ENCODE data around the gene AMN.

AMN gene

DNA sequence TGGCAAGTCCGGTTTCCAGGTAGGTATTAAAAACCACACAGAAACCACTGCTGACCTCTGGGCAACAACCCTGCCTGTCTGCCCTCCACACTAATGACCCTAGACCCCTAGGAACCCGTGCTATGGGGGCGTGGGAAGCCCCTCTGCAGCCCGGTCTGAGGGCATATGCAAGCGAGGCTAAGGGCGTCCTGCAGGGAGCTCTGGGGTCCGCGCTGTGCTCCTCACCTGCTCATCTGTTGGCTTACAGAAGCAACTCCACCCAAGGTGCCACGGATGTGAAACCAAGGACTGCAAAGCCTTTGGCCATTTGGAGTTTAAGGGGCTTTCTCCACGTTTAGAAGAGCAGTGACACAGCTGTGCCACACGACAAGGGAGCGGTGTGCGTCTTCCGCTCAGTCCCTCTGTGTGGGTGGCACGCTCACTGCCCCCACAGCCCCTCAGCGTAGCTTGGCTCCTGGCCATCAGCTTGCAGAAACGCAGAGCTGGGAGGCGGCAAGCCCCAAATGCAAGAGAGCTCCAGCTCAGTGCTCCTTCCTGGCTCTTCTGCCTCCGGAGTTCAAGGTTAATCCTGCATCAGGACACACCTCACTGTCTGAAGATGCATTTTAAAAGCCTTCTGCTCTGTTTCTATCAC, 18.4 kb downstream of the AMN start:
- H3K4me1 ChIP-seq (ENCODE audit: control insufficient read depth in 1 of 2, insufficient read depth in 2 of 2, low read length in 2 of 2), result peaks cover 0 to 19% of the 10 kb centered on the region in 2 donors
- H3K27ac ChIP-seq (ENCODE audit: low read length), result no peak overlapping the region
- H3K36me3 ChIP-seq (ENCODE audit: control insufficient read depth in 1 of 2, insufficient read depth in 2 of 2, low read length in 2 of 2), result peaks cover 42 to 86% of the 10 kb centered on the region in 2 donors
- no peak overlapping the region for H3K4me3 ChIP-seq (ENCODE audit: low read depth in 1 of 2, low read length in 2 of 2)
- H3K27me3 ChIP-seq (ENCODE audit: low read depth, low read length), result no peaks in the 10 kb centered on the region
- no peaks in the 10 kb centered on the region for H3K9me3 ChIP-seq (ENCODE audit: control insufficient read depth in 1 of 2, low read length in 2 of 2)

DNA sequence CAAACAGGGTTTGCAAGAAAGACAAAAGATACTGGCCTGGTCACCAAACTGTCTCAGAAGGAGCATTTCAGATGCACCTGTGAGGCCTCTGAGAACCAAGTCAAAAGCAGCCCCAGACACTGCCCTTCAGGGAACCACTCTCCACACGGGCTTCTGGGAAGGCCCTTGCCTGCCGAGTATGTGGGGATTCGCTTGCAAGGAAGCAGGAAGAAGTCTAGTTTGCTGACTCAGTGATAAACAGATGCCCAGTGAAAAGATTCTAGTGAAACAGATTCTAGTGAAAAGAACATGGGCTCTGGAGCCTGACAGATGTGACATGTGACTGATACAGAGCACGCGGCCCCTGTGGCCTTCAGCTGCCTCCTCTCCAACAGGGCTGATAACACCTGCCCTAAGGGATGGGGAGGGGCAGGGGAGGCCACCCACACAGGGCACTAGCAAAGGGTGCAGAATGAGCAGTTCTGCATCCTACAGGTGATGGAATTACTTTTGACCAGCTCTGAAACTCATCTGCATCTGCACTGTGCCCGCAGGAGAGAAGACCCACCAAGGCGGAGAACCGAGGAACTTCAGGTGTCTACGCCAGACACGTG, 19.1 kb downstream of the AMN start:
- Histone ChIP-seq H3K27me3 (ENCODE audit: low read depth, low read length) (no peaks in the 10 kb centered on the region), H3K27ac (ENCODE audit: low read length) (no peak overlapping the region), H3K9me3 (ENCODE audit: control insufficient read depth in 1 of 2, low read length in 2 of 2) (no peaks in the 10 kb centered on the region), H3K4me1 (ENCODE audit: control insufficient read depth in 1 of 2, insufficient read depth in 2 of 2, low read length in 2 of 2) (peaks cover 0 to 19% of the 10 kb centered on the region in 2 donors), H3K4me3 (ENCODE audit: low read depth in 1 of 2, low read length in 2 of 2) (no peak overlapping the region), H3K36me3 (ENCODE audit: control insufficient read depth in 1 of 2, insufficient read depth in 2 of 2, low read length in 2 of 2) (peaks cover 42 to 87% of the 10 kb centered on the region in 2 donors)

DNA sequence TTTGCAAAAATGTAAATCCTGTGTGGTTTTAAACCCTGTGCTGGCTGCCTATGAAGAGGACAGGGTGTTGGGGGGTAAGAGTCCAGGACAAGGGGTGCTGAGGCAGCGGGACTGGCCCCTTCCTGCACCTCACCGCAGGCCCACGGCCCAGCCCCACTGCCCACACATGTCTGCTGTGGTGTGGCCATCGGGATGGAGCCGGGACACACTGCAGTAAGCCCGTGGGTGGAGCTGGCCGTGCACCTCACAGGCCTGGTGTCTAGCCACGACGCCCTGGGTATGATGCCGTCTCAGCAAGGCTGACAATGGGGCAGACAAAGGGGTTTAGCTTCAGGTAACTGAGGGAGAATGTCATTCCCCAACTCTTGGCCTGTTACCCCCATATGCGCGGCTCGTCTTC, 19.6 kb downstream of the AMN start:
- no peak overlapping the region for H3K27ac ChIP-seq (ENCODE audit: low read length)
- H3K27me3 ChIP-seq (ENCODE audit: low read depth, low read length), result no peaks in the 10 kb centered on the region

DNA sequence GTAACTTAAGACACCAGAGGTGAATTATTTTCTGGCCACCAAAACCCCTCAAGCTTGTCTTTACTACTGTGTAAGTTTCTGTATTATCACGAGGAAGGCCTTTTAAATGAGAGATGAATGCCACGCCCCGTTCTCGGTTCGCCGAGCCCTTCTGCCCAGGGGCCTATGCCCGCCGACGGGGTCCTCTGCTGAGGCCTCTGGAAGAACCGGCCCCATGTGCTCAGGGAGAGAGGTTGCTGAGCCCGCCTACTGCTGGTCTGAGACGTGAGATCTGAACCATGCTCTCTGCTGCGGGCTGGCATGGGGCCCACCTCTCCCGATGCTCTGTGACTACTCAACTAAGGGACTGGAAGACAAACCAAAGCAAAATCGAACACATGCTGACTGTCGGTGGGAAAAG, 21.0 kb downstream of the AMN start:
- Histone ChIP-seq H3K4me3 (ENCODE audit: low read depth in 1 of 2, low read length in 2 of 2) (no peak overlapping the region), H3K36me3 (ENCODE audit: control insufficient read depth in 1 of 2, insufficient read depth in 2 of 2, low read length in 2 of 2) (peaks cover 39 to 87% of the 10 kb centered on the region in 2 donors), H3K9me3 (ENCODE audit: control insufficient read depth in 1 of 2, low read length in 2 of 2) (no peaks in the 10 kb centered on the region), H3K27me3 (ENCODE audit: low read depth, low read length) (no peaks in the 10 kb centered on the region), H3K27ac (ENCODE audit: low read length) (no peak overlapping the region), H3K4me1 (ENCODE audit: control insufficient read depth in 1 of 2, insufficient read depth in 2 of 2, low read length in 2 of 2) (peaks cover 0 to 19% of the 10 kb centered on the region in 2 donors)

More for the DNA sequence above, 19.6 kb downstream of the AMN start:
- Histone ChIP-seq H3K9me3 (ENCODE audit: control insufficient read depth in 1 of 2, low read length in 2 of 2) (no peaks in the 10 kb centered on the region), H3K36me3 (ENCODE audit: control insufficient read depth in 1 of 2, insufficient read depth in 2 of 2, low read length in 2 of 2) (peaks cover 44 to 92% of the 10 kb centered on the region in 2 donors), H3K4me1 (ENCODE audit: control insufficient read depth in 1 of 2, insufficient read depth in 2 of 2, low read length in 2 of 2) (peaks cover 0 to 19% of the 10 kb centered on the region in 2 donors), H3K4me3 (ENCODE audit: low read depth in 1 of 2, low read length in 2 of 2) (no peak overlapping the region)

DNA sequence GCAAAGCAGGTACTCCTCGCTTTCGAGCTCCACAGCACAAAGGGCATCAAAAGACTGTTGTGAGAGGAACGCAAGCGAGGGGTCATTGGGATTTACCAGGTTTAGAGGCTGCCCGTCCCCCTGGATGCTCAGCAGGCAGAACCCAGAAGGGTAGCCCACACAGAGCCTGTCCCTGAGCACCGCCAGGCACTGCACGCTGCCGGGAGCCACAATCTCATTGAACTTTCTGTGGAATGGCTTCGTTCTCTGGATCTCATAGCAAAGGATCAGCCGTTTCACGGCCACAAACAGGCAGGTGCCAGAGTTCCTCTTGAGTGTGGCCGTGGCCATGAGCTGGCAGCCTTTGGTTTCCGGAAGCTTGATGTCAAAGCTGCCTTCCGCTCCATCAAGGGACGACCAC, 21.5 kb downstream of the AMN start:
- Histone ChIP-seq H3K27me3 (ENCODE audit: low read depth, low read length) (no peaks in the 10 kb centered on the region), H3K9me3 (ENCODE audit: control insufficient read depth in 1 of 2, low read length in 2 of 2) (no peaks in the 10 kb centered on the region), H3K27ac (ENCODE audit: low read length) (no peak overlapping the region), H3K36me3 (ENCODE audit: control insufficient read depth in 1 of 2, insufficient read depth in 2 of 2, low read length in 2 of 2) (peaks cover 41 to 90% of the 10 kb centered on the region in 2 donors), H3K4me1 (ENCODE audit: control insufficient read depth in 1 of 2, insufficient read depth in 2 of 2, low read length in 2 of 2) (peaks cover 0 to 22% of the 10 kb centered on the region in 2 donors), H3K4me3 (ENCODE audit: low read depth in 1 of 2, low read length in 2 of 2) (no peak overlapping the region)

DNA sequence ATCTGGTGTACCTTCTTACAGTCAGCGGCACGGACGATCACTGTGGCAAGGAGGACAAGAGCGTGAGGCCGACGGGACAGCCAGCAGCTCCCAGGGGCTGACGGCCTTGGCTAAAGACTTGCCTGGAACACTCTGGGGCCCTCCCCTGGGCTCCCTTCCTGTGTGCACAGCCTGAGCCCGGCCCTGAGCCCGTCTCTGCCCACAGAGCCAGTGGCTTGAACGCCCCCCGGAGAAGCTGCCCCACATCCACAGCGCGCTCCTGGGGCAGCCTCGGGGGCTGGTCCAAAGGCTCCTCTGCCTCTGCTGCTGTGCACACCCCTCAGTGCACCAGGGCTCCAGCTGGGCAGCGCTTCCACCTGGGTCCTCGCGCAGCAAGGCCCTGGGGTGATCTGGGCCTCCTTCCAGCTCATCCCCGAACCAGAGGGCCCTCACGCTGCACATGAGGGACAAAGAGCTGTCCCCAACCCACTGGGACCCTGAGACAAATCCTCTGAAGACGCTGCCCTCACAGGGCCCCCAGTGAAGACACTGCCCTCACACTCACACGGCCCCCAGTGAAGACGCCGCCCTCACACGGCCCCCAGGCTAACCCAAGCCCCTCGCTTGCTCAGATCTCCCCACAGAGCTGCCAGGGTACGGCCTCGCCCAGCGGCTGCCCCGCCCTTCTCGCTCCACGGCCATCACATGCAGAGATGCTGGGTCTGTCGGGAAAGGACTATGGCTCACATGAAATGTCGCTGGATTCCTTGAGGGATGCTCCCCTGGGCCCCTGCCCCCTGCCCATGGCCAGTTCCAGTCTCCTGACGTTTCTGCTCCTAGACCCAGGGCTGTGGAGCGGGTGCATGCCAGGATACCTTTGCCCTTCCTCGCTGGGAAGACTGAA, 22.2 kb downstream of the AMN start:
- Histone ChIP-seq H3K27me3 (ENCODE audit: low read depth, low read length) (no peaks in the 10 kb centered on the region), H3K4me3 (ENCODE audit: low read depth in 1 of 2, low read length in 2 of 2) (no peak overlapping the region), H3K4me1 (ENCODE audit: control insufficient read depth in 1 of 2, insufficient read depth in 2 of 2, low read length in 2 of 2) (peaks cover 0 to 28% of the 10 kb centered on the region in 2 donors), H3K36me3 (ENCODE audit: control insufficient read depth in 1 of 2, insufficient read depth in 2 of 2, low read length in 2 of 2) (peaks cover 48 to 90% of the 10 kb centered on the region in 2 donors), H3K9me3 (ENCODE audit: control insufficient read depth in 1 of 2, low read length in 2 of 2) (no peaks in the 10 kb centered on the region), H3K27ac (ENCODE audit: low read length) (no peak overlapping the region)

DNA sequence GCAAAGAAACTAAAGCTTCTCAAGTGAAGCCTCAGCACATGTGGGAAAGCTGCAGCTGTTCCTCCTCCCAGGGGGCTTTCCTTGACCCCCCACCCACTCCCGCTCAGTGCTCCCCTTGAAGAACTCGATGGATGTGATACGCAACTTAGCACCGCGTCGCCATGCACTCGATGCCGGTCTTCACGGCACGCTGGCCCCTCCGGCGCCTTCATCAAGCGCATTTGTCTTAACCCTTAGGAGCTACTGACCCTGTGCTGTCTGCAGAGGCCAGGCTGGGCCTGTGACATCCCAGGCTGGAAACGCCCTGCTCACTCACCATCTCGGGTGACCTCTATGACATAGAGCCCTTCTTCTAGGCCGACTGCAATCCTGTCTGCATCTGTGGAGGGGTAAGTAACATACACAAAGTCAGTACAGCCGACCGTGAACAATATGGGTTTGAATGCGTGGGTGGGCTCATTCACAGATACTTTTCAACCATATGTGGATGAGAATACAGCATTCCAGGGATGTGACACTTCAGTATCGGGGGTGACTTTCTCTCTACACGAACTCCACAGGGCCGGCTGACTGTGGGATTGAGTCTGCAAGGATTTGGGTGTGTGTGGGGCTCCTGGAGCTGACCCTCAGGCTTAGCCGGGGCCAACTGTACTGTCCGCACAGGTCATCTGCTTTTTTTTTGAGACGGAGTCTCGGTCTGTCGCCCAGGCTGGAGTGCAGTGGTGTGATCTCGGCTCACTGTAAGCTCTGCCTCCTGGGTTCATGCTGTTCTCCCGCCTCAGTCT, 23.1 kb downstream of the AMN start:
- Histone ChIP-seq H3K27me3 (ENCODE audit: low read depth, low read length) (no peaks in the 10 kb centered on the region), H3K4me1 (ENCODE audit: control insufficient read depth in 1 of 2, insufficient read depth in 2 of 2, low read length in 2 of 2) (peaks cover 0 to 28% of the 10 kb centered on the region in 2 donors), H3K27ac (ENCODE audit: low read length) (no peak overlapping the region), H3K36me3 (ENCODE audit: control insufficient read depth in 1 of 2, insufficient read depth in 2 of 2, low read length in 2 of 2) (peaks cover 55 to 92% of the 10 kb centered on the region in 2 donors), H3K4me3 (ENCODE audit: low read depth in 1 of 2, low read length in 2 of 2) (no peak overlapping the region), H3K9me3 (ENCODE audit: control insufficient read depth in 1 of 2, low read length in 2 of 2) (no peaks in the 10 kb centered on the region)

DNA sequence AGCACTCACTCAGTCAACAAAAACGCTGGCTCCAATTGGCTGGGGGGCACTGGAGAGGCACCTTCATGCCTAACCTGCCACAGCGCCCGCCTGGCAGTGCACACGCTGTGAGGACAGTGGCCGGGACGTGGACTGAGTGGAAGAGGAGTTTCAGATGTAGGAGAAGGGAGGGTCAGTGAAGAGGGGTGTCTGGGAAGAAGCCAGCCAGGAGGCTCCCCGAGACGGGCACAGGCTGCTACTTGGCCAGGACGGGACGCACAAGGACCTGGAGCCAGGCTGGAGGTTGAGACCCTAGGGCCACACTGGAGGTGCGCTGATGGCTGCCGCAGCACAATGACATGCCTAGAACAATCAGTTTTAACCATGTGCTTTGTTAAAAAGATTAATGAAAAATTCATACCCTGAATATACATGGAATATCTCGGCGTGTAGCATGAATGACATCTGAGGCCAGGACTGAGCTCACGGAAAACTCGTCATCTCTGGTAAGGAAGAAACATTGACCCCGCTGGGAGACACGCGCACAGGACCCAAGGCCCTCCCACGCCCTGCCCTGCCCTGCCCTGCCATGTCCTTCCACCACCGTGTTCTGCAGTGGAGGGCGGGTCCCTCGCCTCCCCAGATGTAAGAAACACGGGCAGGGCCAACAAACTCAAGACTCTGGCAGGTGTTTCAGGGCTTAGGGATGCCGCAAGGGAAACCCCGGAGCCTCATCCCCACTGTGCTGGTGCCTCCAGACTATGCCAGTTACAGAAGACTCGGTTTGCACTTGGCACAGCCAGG, 25.0 kb downstream of the AMN start:
- Histone ChIP-seq H3K27me3 (ENCODE audit: low read depth, low read length) (no peaks in the 10 kb centered on the region), H3K4me3 (ENCODE audit: low read depth in 1 of 2, low read length in 2 of 2) (no peak overlapping the region), H3K36me3 (ENCODE audit: control insufficient read depth in 1 of 2, insufficient read depth in 2 of 2, low read length in 2 of 2) (peaks cover 62 to 89% of the 10 kb centered on the region in 2 donors), H3K9me3 (ENCODE audit: control insufficient read depth in 1 of 2, low read length in 2 of 2) (no peaks in the 10 kb centered on the region), H3K27ac (ENCODE audit: low read length) (no peak overlapping the region), H3K4me1 (ENCODE audit: control insufficient read depth in 1 of 2, insufficient read depth in 2 of 2, low read length in 2 of 2) (peaks cover 0 to 13% of the 10 kb centered on the region in 2 donors)

DNA sequence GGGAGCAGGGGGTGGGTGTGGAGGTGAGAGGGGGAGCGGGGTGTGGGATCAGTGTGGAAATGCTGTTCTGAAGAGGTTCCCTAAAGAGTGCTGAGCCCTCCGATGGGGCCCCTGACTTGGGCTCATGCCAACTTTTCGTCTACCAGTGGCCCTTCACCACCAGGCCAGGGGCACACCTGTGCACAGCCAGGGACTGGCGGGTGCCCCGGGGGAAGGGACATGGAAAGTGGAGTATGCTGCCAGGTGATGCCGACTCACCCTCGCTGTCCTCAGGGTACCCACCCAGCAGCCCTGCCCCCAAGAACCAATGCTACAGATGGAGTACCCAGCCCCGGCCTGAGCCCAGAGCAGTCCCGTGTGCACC, 26.2 kb downstream of the AMN start:
- peaks cover 67 to 90% of the 10 kb centered on the region in 2 donors for H3K36me3 ChIP-seq (ENCODE audit: control insufficient read depth in 1 of 2, insufficient read depth in 2 of 2, low read length in 2 of 2)
- no peak overlapping the region for H3K4me3 ChIP-seq (ENCODE audit: low read depth in 1 of 2, low read length in 2 of 2)
- no peak overlapping the region for H3K27ac ChIP-seq (ENCODE audit: low read length)
- H3K9me3 ChIP-seq (ENCODE audit: control insufficient read depth in 1 of 2, low read length in 2 of 2), result no peaks in the 10 kb centered on the region
- H3K4me1 ChIP-seq (ENCODE audit: control insufficient read depth in 1 of 2, insufficient read depth in 2 of 2, low read length in 2 of 2), result peaks cover 0 to 13% of the 10 kb centered on the region in 2 donors
- H3K27me3 ChIP-seq (ENCODE audit: low read depth, low read length), result no peaks in the 10 kb centered on the region

DNA sequence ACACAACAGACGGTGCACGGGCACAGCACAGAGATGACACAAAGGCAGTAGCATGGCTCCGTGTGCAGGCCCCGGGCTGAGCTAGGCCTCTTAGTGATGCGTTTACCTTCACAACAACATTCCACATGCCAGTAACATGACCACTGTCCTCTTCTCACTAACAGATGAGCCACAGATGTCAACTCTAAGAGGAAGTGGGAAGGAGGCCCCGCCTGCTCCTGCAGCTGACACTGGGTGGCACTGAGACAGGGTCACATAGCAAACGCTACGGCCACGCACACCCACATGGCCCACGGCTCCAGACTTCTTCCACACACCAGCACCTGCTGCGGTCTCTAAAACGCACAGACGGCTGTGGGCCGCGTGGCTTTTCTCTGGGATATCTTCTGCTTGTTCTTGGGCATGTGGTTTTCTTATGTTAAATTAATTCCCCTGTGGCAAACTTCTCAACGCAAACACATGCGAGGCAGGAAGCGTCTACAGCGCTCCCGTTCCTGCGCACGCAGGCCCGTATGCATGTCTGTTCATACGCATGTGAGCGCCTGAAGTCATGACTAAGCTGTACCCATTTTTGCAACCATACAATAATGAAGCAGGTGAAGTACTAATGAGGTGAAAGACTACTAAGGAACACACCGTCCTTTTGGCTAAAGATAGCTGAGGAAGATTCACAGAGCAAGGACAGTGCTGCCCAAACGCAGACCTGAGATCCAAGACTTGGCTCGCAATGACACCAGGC, 26.8 kb downstream of the AMN start:
- Histone ChIP-seq H3K4me3 (ENCODE audit: low read depth in 1 of 2, low read length in 2 of 2) (no peak overlapping the region), H3K9me3 (ENCODE audit: control insufficient read depth in 1 of 2, low read length in 2 of 2) (no peaks in the 10 kb centered on the region), H3K27me3 (ENCODE audit: low read depth, low read length) (no peaks in the 10 kb centered on the region), H3K4me1 (ENCODE audit: control insufficient read depth in 1 of 2, insufficient read depth in 2 of 2, low read length in 2 of 2) (peaks cover 0 to 13% of the 10 kb centered on the region in 2 donors), H3K27ac (ENCODE audit: low read length) (no peak overlapping the region), H3K36me3 (ENCODE audit: control insufficient read depth in 1 of 2, insufficient read depth in 2 of 2, low read length in 2 of 2) (peaks cover 64 to 90% of the 10 kb centered on the region in 2 donors)
